H9 (cell line): Measurements from ENCODE around the gene THEMIS. TPM values are rescaled to one million over a fixed set of nuclear protein-coding genes. Genes with fewer than 3 reads are reported as not detected.

Source experiments
- DNase-seq: peaks from one replicate; pipeline ENCODE4 v3.0.0-alpha.2; 2017
- H2AFZ ChIP-seq: one replicate; pipeline ENCODE4 v1.6.1; 2013; ENCODE audit warnings: mild to moderate bottlenecking, low read length, control low read depth, moderate library complexity
- H2AK5ac ChIP-seq: 2 replicates; pipeline ENCODE4 v1.6.1; 2013; ENCODE audit warnings: low read length, control low read depth, mixed read lengths; ENCODE audit not compliant: insufficient read length
- H2BK120ac ChIP-seq: one replicate; pipeline ENCODE4 v1.6.1; 2013; ENCODE audit warnings: low read depth, mild to moderate bottlenecking, low read length, control low read depth, inconsistent platforms; ENCODE audit not compliant: poor library complexity, severe bottlenecking
- H2BK12ac ChIP-seq: 2 replicates; pipeline ENCODE4 v1.6.1; 2013; ENCODE audit warnings: low read length, control low read depth, mixed read lengths, low read depth; ENCODE audit not compliant: insufficient read length
- H2BK15ac ChIP-seq: 2 replicates; pipeline ENCODE4 v1.6.1; 2013; ENCODE audit warnings: low read depth, low read length, control low read depth
- H2BK20ac ChIP-seq: one replicate; pipeline ENCODE4 v1.6.1; 2013; ENCODE audit warnings: low read depth, mild to moderate bottlenecking, low read length, control low read depth, inconsistent platforms; ENCODE audit not compliant: poor library complexity, severe bottlenecking
- H2BK5ac ChIP-seq: 2 replicates; pipeline ENCODE4 v1.6.1; 2013; ENCODE audit warnings: low read length, control low read depth, mixed read lengths; ENCODE audit not compliant: insufficient read length
- H3K14ac ChIP-seq: 2 replicates; pipeline ENCODE4 v1.6.1; 2013; ENCODE audit warnings: low read length, control low read depth; ENCODE audit not compliant: insufficient read depth
- H3K18ac ChIP-seq: 2 replicates; pipeline ENCODE4 v1.6.1; 2013; ENCODE audit warnings: low read depth, mild to moderate bottlenecking, mixed read lengths, low read length, control low read depth; ENCODE audit not compliant: insufficient read length
- H3K23ac ChIP-seq: 2 replicates; pipeline ENCODE4 v1.6.1; 2013; ENCODE audit warnings: low read length, control low read depth, mixed read lengths, low read depth; ENCODE audit not compliant: insufficient read length
- H3K23me2 ChIP-seq: 2 replicates; pipeline ENCODE4 v1.6.1; 2013; ENCODE audit warnings: low read depth, mild to moderate bottlenecking, mixed read lengths, low read length, control low read depth; ENCODE audit not compliant: insufficient read length, poor library complexity, severe bottlenecking
- H3K27ac ChIP-seq: 2 replicates; pipeline ENCODE4 v1.5.1; 2013; ENCODE audit warnings: low read length, control low read depth, mixed read lengths, low read depth; ENCODE audit not compliant: insufficient read length
- H3K27me3 ChIP-seq: 2 replicates; pipeline ENCODE4 v1.6.1; 2013; ENCODE audit warnings: low read length, control low read depth, inconsistent platforms; ENCODE audit not compliant: insufficient read depth
- H3K4ac ChIP-seq: 2 replicates; pipeline ENCODE4 v1.6.1; 2013; ENCODE audit warnings: low read depth, mild to moderate bottlenecking, control low read depth, inconsistent platforms, low read length, moderate library complexity
- H3K4me1 ChIP-seq: 2 replicates; pipeline ENCODE4 v1.6.1; 2013; ENCODE audit warnings: low read length, control low read depth, inconsistent platforms; ENCODE audit not compliant: insufficient read depth
- H3K4me2 ChIP-seq: 2 replicates; pipeline ENCODE4 v1.6.1; 2013; ENCODE audit warnings: low read length, control low read depth, mixed read lengths; ENCODE audit not compliant: insufficient read length, insufficient read depth
- H3K56ac ChIP-seq: 2 replicates; pipeline ENCODE4 v1.6.1; 2013; ENCODE audit warnings: low read depth, mild to moderate bottlenecking, mixed read lengths, low read length, control low read depth; ENCODE audit not compliant: insufficient read length
- H3K79me1 ChIP-seq: 2 replicates; pipeline ENCODE4 v1.6.1; 2013; ENCODE audit warnings: low read depth, mild to moderate bottlenecking, moderate library complexity, low read length, control low read depth, inconsistent platforms; ENCODE audit not compliant: insufficient read depth, poor library complexity, severe bottlenecking
- H3K79me2 ChIP-seq: 2 replicates; pipeline ENCODE4 v1.6.1; 2013; ENCODE audit warnings: low read length, control low read depth, inconsistent platforms; ENCODE audit not compliant: insufficient read depth
- H3K9ac ChIP-seq: 2 replicates; pipeline ENCODE4 v1.6.1; 2013; ENCODE audit warnings: low read length, control low read depth, mixed read lengths; ENCODE audit not compliant: insufficient read length; ENCODE audit errors: extremely low read depth
- H3K9me3 ChIP-seq: one replicate; pipeline ENCODE4 v1.6.1; 2013; ENCODE audit warnings: low read depth, low read length, inconsistent platforms; ENCODE audit not compliant: control insufficient read depth
- H3T11ph ChIP-seq: one replicate; pipeline ENCODE4 v1.6.1; 2013; ENCODE audit warnings: mild to moderate bottlenecking, low read length, control low read depth, inconsistent platforms
- H4K20me1 ChIP-seq: one replicate; pipeline ENCODE4 v1.6.1; 2013; ENCODE audit not compliant: control insufficient read depth, insufficient read length, insufficient read depth
- H4K5ac ChIP-seq: 2 replicates; pipeline ENCODE4 v1.6.1; 2013; ENCODE audit warnings: low read depth, mild to moderate bottlenecking, mixed read lengths, low read length, control low read depth; ENCODE audit not compliant: insufficient read length
- H4K8ac ChIP-seq: replicated peaks from 2 replicates; pipeline ENCODE4 v1.6.1; 2013; ENCODE audit warnings: low read length, control low read depth, mixed read lengths, low read depth; ENCODE audit not compliant: insufficient read length
- H4K91ac ChIP-seq: 2 replicates; pipeline ENCODE4 v1.6.1; 2013; ENCODE audit warnings: low read depth, mild to moderate bottlenecking, moderate library complexity, mixed read lengths, low read length, control low read depth; ENCODE audit not compliant: insufficient read length
- H3K27ac Mint-ChIP-seq, 3 experiments: 2 replicates in 2 of 3; 3 replicates in 1 of 3; pipeline ENCODE4 v1.8.0; 2020 to 2021; ENCODE audit warnings: mixed read lengths in 3 of 3, mild to moderate bottlenecking in 1 of 3, moderate library complexity in 1 of 3
- H3K27me3 Mint-ChIP-seq: 2 replicates; pipeline ENCODE4 v1.8.0; 2021; ENCODE audit warnings: low read depth, mild to moderate bottlenecking, moderate library complexity, mixed read lengths
- H3K36me3 Mint-ChIP-seq, 3 experiments: 2 replicates in 2 of 3; 3 replicates in 1 of 3; pipeline ENCODE4 v1.8.0; 2020 to 2021; ENCODE audit warnings: low read depth in 3 of 3, mixed read lengths in 3 of 3; ENCODE audit not compliant: insufficient read depth in 1 of 3
- H3K4me1 Mint-ChIP-seq, 2 experiments: 2 replicates each; pipeline ENCODE4 v1.8.0; 2020; ENCODE audit warnings: mixed read lengths in 2 of 2
- H3K4me3 Mint-ChIP-seq, 2 experiments: 2 replicates in 1 of 2; 3 replicates in 1 of 2; pipeline ENCODE4 v1.8.0; 2020 to 2021; ENCODE audit warnings: mild to moderate bottlenecking in 2 of 2, mixed read lengths in 2 of 2, moderate library complexity in 1 of 2
- H3K9me3 Mint-ChIP-seq, 2 experiments: 2 replicates in 1 of 2; 3 replicates in 1 of 2; pipeline ENCODE4 v1.8.0; 2020; ENCODE audit warnings: mild to moderate bottlenecking in 2 of 2, mixed read lengths in 2 of 2, moderate library complexity in 1 of 2
- WGBS: extraction: QIAGEN DNeasy Blood & Tissue Kit; methylation state at CpG from one replicate; pipeline ENCODE4 v1.1.7; 2013; ENCODE audit warnings: missing lambda C conversion rate, low lambda C conversion rate, mixed read lengths; ENCODE audit not compliant: insufficient read length; ENCODE audit errors: extremely low coverage; 5-methylcytosine and 5-hydroxymethylcytosine counted together
- total RNA-seq: library from RNA; stranded (reverse); gene quantifications from 2 replicates; pipeline ENCODE4 v1.2.1, GENCODE V29; 2021
- TF ChIP-seq, protein P1 (sequence below): fragments of 200-600 bp; sonication (generic); conservative IDR thresholded peaks from 3 replicates; pipeline ENCODE4 v1.8.0; 2021; ENCODE audit warnings: antibody characterized with exemption, mild to moderate bottlenecking

The THEMIS gene
- total RNA-seq, 1 experiment from 2014 or later = not detected

DNA sequence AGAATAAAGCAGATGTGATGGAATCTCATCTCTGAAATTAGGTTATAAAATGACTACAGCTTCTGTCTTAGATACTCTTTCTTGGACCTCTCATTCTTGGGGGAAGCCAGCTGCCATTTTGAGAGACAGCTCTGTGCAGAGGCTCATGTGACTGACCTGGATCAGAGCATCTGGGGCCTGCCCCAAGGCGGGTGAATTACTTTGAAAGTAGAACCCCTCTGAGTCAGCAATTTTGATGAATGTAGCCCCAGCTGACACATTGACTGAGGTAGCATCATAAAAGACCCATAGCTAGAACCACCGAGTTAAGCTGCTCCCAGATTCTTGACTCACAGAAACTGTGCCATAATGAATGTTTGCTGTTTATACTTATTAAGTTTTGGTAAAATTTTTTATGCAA lies 124.5 kb downstream of the THEMIS start:
- Histone ChIP-seq H3K18ac (no peak overlapping the region), H2AFZ (peak overlapping the region; percentile 25), H3T11ph (no peak overlapping the region), H2BK120ac (no peak overlapping the region), H3K79me1 (no peaks in the 10 kb centered on the region), H2BK20ac (no peak overlapping the region), H4K5ac (no peak overlapping the region), H3K23ac (no peak overlapping the region), H3K79me2 (no peaks in the 10 kb centered on the region), H2BK5ac (no peak overlapping the region), H2AK5ac (no peak overlapping the region), H3K4me2 (no peak overlapping the region), H2BK15ac (no peak overlapping the region), H4K8ac (no peak overlapping the region), H3K4me1 (no peaks in the 10 kb centered on the region), H3K27ac (no peak overlapping the region), H3K4ac (no peak overlapping the region), H4K91ac (no peak overlapping the region), H3K9ac (no peak overlapping the region), H3K23me2 (no peaks in the 10 kb centered on the region), H3K14ac (no peak overlapping the region), H3K27me3 (no peaks in the 10 kb centered on the region), H3K56ac (no peak overlapping the region), H3K9me3 (no peaks in the 10 kb centered on the region), H2BK12ac (no peak overlapping the region), H4K20me1 (no peaks in the 10 kb centered on the region)
- Mint-ChIP-seq H3K4me1 (peaks cover 0 to 3% of the 10 kb centered on the region in 2 experiments; a peak in 1 of 4 replicates), H3K9me3 (no peaks in the 10 kb centered on the region), H3K27ac (peak overlapping the region in 1 of 3 experiments; percentile 40; a peak in 2 of 7 replicates), H3K4me3 (no peak overlapping the region), H3K27me3 (no peaks in the 10 kb centered on the region), H3K36me3 (no peaks in the 10 kb centered on the region)
- DNase-seq = peak; percentile 27
- TF ChIP-seq, protein P1, sequence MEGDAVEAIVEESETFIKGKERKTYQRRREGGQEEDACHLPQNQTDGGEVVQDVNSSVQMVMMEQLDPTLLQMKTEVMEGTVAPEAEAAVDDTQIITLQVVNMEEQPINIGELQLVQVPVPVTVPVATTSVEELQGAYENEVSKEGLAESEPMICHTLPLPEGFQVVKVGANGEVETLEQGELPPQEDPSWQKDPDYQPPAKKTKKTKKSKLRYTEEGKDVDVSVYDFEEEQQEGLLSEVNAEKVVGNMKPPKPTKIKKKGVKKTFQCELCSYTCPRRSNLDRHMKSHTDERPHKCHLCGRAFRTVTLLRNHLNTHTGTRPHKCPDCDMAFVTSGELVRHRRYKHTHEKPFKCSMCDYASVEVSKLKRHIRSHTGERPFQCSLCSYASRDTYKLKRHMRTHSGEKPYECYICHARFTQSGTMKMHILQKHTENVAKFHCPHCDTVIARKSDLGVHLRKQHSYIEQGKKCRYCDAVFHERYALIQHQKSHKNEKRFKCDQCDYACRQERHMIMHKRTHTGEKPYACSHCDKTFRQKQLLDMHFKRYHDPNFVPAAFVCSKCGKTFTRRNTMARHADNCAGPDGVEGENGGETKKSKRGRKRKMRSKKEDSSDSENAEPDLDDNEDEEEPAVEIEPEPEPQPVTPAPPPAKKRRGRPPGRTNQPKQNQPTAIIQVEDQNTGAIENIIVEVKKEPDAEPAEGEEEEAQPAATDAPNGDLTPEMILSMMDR = no peak
- WGBS = no CpG with 5 or more reads among the region's 2 CpGs
